ENCODE data around the gene HFE. TPM values are rescaled to one million over a fixed set of nuclear protein-coding genes. Genes with fewer than 3 reads are reported as not detected.
"Not testable (repeated sequence)": the region's sequence is repeated elsewhere in the genome, so short reads cannot be mapped to it uniquely, and the experiment has no call there.

Gene HFE
- total RNA-seq, 2 donors from 2014 or later: 1.8 to 2.1 TPM

GRCh38 chr6:26044140-26045064 is 42.8 kb upstream of the HFE start:
- H3K4me3 Mint-ChIP-seq: no peak overlapping the region
- peaks cover 4% of the 10 kb centered on the region for H3K4me1 ChIP-seq (ENCODE audit: control insufficient read depth, insufficient read depth, low read length)
- H3K27ac Mint-ChIP-seq: no peak overlapping the region
- H3K4me1 Mint-ChIP-seq: peaks cover 11% of the 10 kb centered on the region
- no peaks in the 10 kb centered on the region for H3K27me3 ChIP-seq (ENCODE audit: control insufficient read depth, insufficient read depth, low read length, poor library complexity, severe bottlenecking)
- no peaks in the 10 kb centered on the region for H3K36me3 Mint-ChIP-seq (ENCODE audit: low read depth)
- 94 to 96% methylated on average over 36 to 40 of the region's 40 CpGs for WGBS, 2 experiments (ENCODE audit: insufficient coverage in 1 of 2, insufficient read length in 1 of 2)
- TF ChIP-seq, protein P1, sequence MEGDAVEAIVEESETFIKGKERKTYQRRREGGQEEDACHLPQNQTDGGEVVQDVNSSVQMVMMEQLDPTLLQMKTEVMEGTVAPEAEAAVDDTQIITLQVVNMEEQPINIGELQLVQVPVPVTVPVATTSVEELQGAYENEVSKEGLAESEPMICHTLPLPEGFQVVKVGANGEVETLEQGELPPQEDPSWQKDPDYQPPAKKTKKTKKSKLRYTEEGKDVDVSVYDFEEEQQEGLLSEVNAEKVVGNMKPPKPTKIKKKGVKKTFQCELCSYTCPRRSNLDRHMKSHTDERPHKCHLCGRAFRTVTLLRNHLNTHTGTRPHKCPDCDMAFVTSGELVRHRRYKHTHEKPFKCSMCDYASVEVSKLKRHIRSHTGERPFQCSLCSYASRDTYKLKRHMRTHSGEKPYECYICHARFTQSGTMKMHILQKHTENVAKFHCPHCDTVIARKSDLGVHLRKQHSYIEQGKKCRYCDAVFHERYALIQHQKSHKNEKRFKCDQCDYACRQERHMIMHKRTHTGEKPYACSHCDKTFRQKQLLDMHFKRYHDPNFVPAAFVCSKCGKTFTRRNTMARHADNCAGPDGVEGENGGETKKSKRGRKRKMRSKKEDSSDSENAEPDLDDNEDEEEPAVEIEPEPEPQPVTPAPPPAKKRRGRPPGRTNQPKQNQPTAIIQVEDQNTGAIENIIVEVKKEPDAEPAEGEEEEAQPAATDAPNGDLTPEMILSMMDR (conservative IDR thresholded peaks at IDR 0.05): no peak
- peaks cover 7% of the 10 kb centered on the region for H3K9me3 ChIP-seq (ENCODE audit: control insufficient read depth, low read length)
- peaks cover 17% of the 10 kb centered on the region for H3K9me3 Mint-ChIP-seq
- H3K27ac ChIP-seq (ENCODE audit: low read depth, low read length): no peak overlapping the region
- H3K4me3 ChIP-seq (ENCODE audit: low read length): no peak overlapping the region
- H3K27me3 Mint-ChIP-seq (ENCODE audit: insufficient read depth): no peaks in the 10 kb centered on the region
- no peaks in the 10 kb centered on the region for H3K36me3 ChIP-seq (ENCODE audit: control insufficient read depth, insufficient read depth, low read length)
- no peak overlapping the region for H3K9ac ChIP-seq (ENCODE audit: extremely low read depth, low read length, poor library complexity, severe bottlenecking)
- DNase-seq: no peak

DNA sequence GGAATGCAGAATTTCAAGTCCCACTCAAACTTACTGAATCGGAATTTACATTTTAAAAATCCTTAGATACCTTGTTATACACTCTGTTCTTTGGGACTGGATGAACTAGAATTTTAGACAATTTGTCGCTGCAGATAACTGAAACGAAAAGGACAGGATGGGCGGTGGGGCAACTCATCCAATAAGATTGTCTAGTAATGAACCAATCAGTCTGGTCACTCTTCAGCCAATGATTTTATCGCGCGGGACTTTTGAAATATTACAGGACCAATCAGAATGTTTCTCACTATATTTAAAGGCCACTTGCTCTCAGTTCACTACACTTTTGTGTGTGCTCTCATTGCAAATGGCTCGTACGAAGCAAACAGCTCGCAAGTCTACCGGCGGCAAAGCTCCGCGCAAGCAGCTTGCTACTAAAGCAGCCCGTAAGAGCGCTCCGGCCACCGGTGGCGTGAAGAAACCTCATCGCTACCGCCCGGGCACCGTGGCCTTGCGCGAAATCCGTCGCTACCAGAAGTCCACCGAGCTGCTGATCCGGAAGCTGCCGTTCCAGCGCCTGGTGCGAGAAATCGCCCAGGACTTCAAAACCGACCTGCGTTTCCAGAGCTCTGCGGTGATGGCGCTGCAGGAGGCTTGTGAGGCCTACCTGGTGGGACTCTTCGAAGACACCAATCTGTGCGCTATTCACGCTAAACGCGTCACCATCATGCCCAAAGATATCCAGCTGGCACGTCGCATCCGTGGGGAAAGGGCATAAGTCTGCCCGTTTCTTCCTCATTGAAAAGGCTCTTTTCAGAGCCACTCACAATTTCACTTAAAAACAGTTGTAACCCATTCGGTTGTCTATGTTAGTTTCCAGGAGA is 41.9 kb upstream of the HFE start:
- DNase-seq: no peak
- Histone ChIP-seq H3K36me3 (ENCODE audit: control insufficient read depth, insufficient read depth, low read length) (no peaks in the 10 kb centered on the region), H3K9ac (ENCODE audit: extremely low read depth, low read length, poor library complexity, severe bottlenecking) (no peak overlapping the region), H3K4me3 (ENCODE audit: low read length) (no peak overlapping the region), H3K27me3 (ENCODE audit: control insufficient read depth, insufficient read depth, low read length, poor library complexity, severe bottlenecking) (no peaks in the 10 kb centered on the region), H3K4me1 (ENCODE audit: control insufficient read depth, insufficient read depth, low read length) (peaks cover 4% of the 10 kb centered on the region), H3K9me3 (ENCODE audit: control insufficient read depth, low read length) (peaks cover 7% of the 10 kb centered on the region), H3K27ac (ENCODE audit: low read depth, low read length) (no peak overlapping the region)
- H3K27me3 Mint-ChIP-seq (ENCODE audit: insufficient read depth): no peaks in the 10 kb centered on the region
- H3K9me3 Mint-ChIP-seq: peaks cover 17% of the 10 kb centered on the region
- TF ChIP-seq, protein P1 (conservative IDR thresholded peaks at IDR 0.05): no peak
- no peaks in the 10 kb centered on the region for H3K36me3 Mint-ChIP-seq (ENCODE audit: low read depth)
- H3K4me1 Mint-ChIP-seq: peaks cover 11% of the 10 kb centered on the region
- 95 to 97% methylated on average over 47 of the region's 47 CpGs for WGBS, 2 experiments (ENCODE audit: insufficient coverage in 1 of 2, insufficient read length in 1 of 2)
- H3K27ac Mint-ChIP-seq: no peak overlapping the region
- no peak overlapping the region for H3K4me3 Mint-ChIP-seq

- Mint-ChIP-seq H3K27me3 (ENCODE audit: insufficient read depth) (no peaks in the 10 kb centered on the region), H3K27ac (no peak overlapping the region), H3K4me3 (no peak overlapping the region), H3K9me3 (peaks cover 17% of the 10 kb centered on the region), H3K4me1 (peaks cover 11% of the 10 kb centered on the region), H3K36me3 (ENCODE audit: low read depth) (no peaks in the 10 kb centered on the region)
- H3K9me3 ChIP-seq (ENCODE audit: control insufficient read depth, low read length): peaks cover 7% of the 10 kb centered on the region
- 86 to 100% methylated on average over 2 to 5 of the region's 5 CpGs for WGBS, 2 experiments (ENCODE audit: insufficient coverage in 1 of 2, insufficient read length in 1 of 2)
- H3K36me3 ChIP-seq (ENCODE audit: control insufficient read depth, insufficient read depth, low read length): no peaks in the 10 kb centered on the region
- H3K27ac ChIP-seq (ENCODE audit: low read depth, low read length): no peak overlapping the region
- no peaks in the 10 kb centered on the region for H3K27me3 ChIP-seq (ENCODE audit: control insufficient read depth, insufficient read depth, low read length, poor library complexity, severe bottlenecking)
- no peak for DNase-seq
- peaks cover 4% of the 10 kb centered on the region for H3K4me1 ChIP-seq (ENCODE audit: control insufficient read depth, insufficient read depth, low read length)
- no peak overlapping the region for H3K4me3 ChIP-seq (ENCODE audit: low read length)
- TF ChIP-seq, protein P1 (conservative IDR thresholded peaks at IDR 0.05): no peak
- no peak overlapping the region for H3K9ac ChIP-seq (ENCODE audit: extremely low read depth, low read length, poor library complexity, severe bottlenecking)
Observed at GRCh38 chr6:26045928-26046368, 41.3 kb upstream of the HFE start.

DNA sequence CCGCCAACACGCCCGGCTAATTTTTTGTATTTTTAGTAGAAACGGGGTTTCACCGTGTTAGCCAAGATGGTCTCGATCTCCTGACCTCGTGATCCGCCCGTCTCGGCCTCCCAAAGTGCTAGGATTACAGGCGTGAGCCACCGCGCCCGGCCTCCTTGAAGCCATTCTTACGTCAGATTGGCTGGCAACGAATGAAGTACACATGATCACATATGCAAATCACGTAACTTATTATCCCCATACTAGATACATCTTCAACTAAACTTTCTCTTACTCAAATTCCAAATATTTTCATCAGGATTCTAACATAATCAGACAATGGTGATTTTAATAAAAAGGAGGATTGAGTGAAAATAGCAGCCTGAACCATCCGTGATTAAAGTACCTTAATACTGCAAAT is 39.9 kb upstream of the HFE start:
- H3K27me3 ChIP-seq (ENCODE audit: control insufficient read depth, insufficient read depth, low read length, poor library complexity, severe bottlenecking); H3K4me3 ChIP-seq (ENCODE audit: low read length); H3K36me3 Mint-ChIP-seq (ENCODE audit: low read depth); H3K9me3 ChIP-seq (ENCODE audit: control insufficient read depth, low read length); DNase-seq; H3K27me3 Mint-ChIP-seq (ENCODE audit: insufficient read depth); H3K27ac Mint-ChIP-seq; H3K4me1 ChIP-seq (ENCODE audit: control insufficient read depth, insufficient read depth, low read length); H3K36me3 ChIP-seq (ENCODE audit: control insufficient read depth, insufficient read depth, low read length); H3K9ac ChIP-seq (ENCODE audit: extremely low read depth, low read length, poor library complexity, severe bottlenecking); H3K4me3 Mint-ChIP-seq; H3K27ac ChIP-seq (ENCODE audit: low read depth, low read length): not testable (repeated sequence)
- Mint-ChIP-seq H3K9me3 (peaks cover 17% of the 10 kb centered on the region), H3K4me1 (peaks cover 11% of the 10 kb centered on the region)
- WGBS, 2 experiments (ENCODE audit: insufficient coverage in 1 of 2, insufficient read length in 1 of 2): 94 to 97% methylated on average over 12 to 15 of the region's 18 CpGs

Measured in endodermal cell (in vitro differentiated cells).